GM23338 (cell line): ENCODE data around the gene HMGN1. TPM values are rescaled to one million over a fixed set of nuclear protein-coding genes. Genes with fewer than 3 reads are reported as not detected.

ENCODE experiments used
- ATAC-seq: fragments of 200-7000 bp; cut with Tn5 transposase; 3 replicates; pipeline ENCODE4 v1.9.1; 2020
- DNase-seq: peaks from one replicate; pipeline ENCODE4 v3.0.0-alpha.2; 2015; ENCODE audit warnings: low spot score
- H2AFZ ChIP-seq: fragments of 200-600 bp; sonication (generic); 2 replicates; pipeline ENCODE4 v1.8.0; 2016; ENCODE audit warnings: antibody characterized with exemption, mild to moderate bottlenecking, moderate library complexity
- H3F3A ChIP-seq: fragments of 200-600 bp; sonication (generic); replicated peaks from 2 replicates; pipeline ENCODE4 v1.8.0; 2017; ENCODE audit warnings: antibody characterized with exemption, mixed run types, low read depth
- H3K27ac ChIP-seq: fragments of 200-600 bp; sonication (generic); 2 replicates; pipeline ENCODE4 v1.6.1; 2016; ENCODE audit warnings: low read depth
- H3K27me3 ChIP-seq: fragments of 200-600 bp; sonication (generic); 2 replicates; pipeline ENCODE4 v1.8.0; 2016; ENCODE audit warnings: mild to moderate bottlenecking, mixed run types, moderate library complexity; ENCODE audit not compliant: insufficient read depth
- H3K36me3 ChIP-seq: fragments of 200-600 bp; sonication (generic); 2 replicates; pipeline ENCODE4 v1.8.0; 2016; ENCODE audit warnings: mild to moderate bottlenecking; ENCODE audit not compliant: insufficient read depth
- H3K4me1 ChIP-seq: fragments of 200-600 bp; sonication (generic); 2 replicates; pipeline ENCODE4 v1.8.0; 2016; ENCODE audit warnings: mild to moderate bottlenecking, moderate library complexity; ENCODE audit not compliant: insufficient read depth
- H3K4me2 ChIP-seq: fragments of 200-600 bp; sonication (generic); 2 replicates; pipeline ENCODE4 v1.7.1; 2017; ENCODE audit warnings: mixed run types
- H3K4me3 ChIP-seq: fragments of 200-600 bp; sonication (generic); 2 replicates; pipeline ENCODE4 v1.6.1; 2016; ENCODE audit warnings: mixed run types
- H3K79me2 ChIP-seq: fragments of 200-600 bp; sonication (generic); replicated peaks from 2 replicates; pipeline ENCODE4 v1.8.0; 2017; ENCODE audit warnings: mild to moderate bottlenecking; ENCODE audit not compliant: insufficient read depth
- H3K9me2 ChIP-seq: fragments of 200-600 bp; sonication (generic); 2 replicates; pipeline ENCODE4 v1.8.0; 2017; ENCODE audit not compliant: insufficient read depth
- H4K20me1 ChIP-seq: fragments of 200-600 bp; sonication (generic); replicated peaks from 2 replicates; pipeline ENCODE4 v1.8.0; 2017; ENCODE audit warnings: mild to moderate bottlenecking; ENCODE audit not compliant: insufficient read depth
- H3K27ac Mint-ChIP-seq: 2 replicates; pipeline ENCODE4 v1.8.0; 2020; ENCODE audit warnings: inconsistent platforms, mild to moderate bottlenecking, moderate library complexity, mixed read lengths
- H3K27me3 Mint-ChIP-seq: 3 replicates; pipeline ENCODE4 v1.8.0; 2022; ENCODE audit warnings: low read depth, mild to moderate bottlenecking, moderate library complexity, mixed read lengths, inconsistent platforms; ENCODE audit not compliant: insufficient read depth, poor library complexity
- H3K36me3 Mint-ChIP-seq: 3 replicates; pipeline ENCODE4 v1.8.0; 2021; ENCODE audit warnings: low read depth, mild to moderate bottlenecking, inconsistent platforms, moderate library complexity, mixed read lengths
- H3K4me1 Mint-ChIP-seq: 3 replicates; pipeline ENCODE4 v1.8.0; 2020; ENCODE audit warnings: mild to moderate bottlenecking, inconsistent platforms, mixed read lengths
- H3K4me3 Mint-ChIP-seq: 3 replicates; pipeline ENCODE4 v1.8.0; 2021; ENCODE audit warnings: moderate library complexity, mild to moderate bottlenecking, inconsistent platforms, mixed read lengths
- H3K9me3 Mint-ChIP-seq: 3 replicates; pipeline ENCODE4 v1.8.0; 2020; ENCODE audit warnings: moderate library complexity, mild to moderate bottlenecking, inconsistent platforms, mixed read lengths
- CREB1 ChIP-seq: fragments of 250-450 bp; sonication (Bioruptor Pico); IDR thresholded peaks from 2 replicates; pipeline ENCODE4 v1.5.0; 2020; ENCODE audit warnings: low read depth, mild to moderate bottlenecking, moderate library complexity
- ETS1 ChIP-seq: IDR thresholded peaks from 2 replicates; pipeline ENCODE4 v1.6.1; 2016; ENCODE audit warnings: antibody characterized with exemption
- EZH2 ChIP-seq: fragments of 200-600 bp; sonication (generic); IDR thresholded peaks from one replicate; pipeline ENCODE4 v1.8.0; 2017; ENCODE audit warnings: antibody characterized with exemption, mild to moderate bottlenecking, low read depth; ENCODE audit not compliant: unreplicated experiment
- EZH2phosphoT487 ChIP-seq: fragments of 200-600 bp; sonication (generic); IDR thresholded peaks from one replicate; pipeline ENCODE4 v1.8.1; 2018; ENCODE audit warnings: antibody characterized with exemption; ENCODE audit not compliant: unreplicated experiment
- REST ChIP-seq: IDR thresholded peaks from one replicate; pipeline ENCODE4 v1.6.1; 2018; ENCODE audit warnings: antibody characterized with exemption; ENCODE audit not compliant: unreplicated experiment
- ZNF114 ChIP-seq: fragments of 250-450 bp; sonication (Bioruptor Pico); IDR thresholded peaks from 2 replicates; pipeline ENCODE4 v1.5.0; 2020; ENCODE audit warnings: mild to moderate bottlenecking, moderate library complexity
- ZNF331 ChIP-seq: fragments of 250-450 bp; sonication (Bioruptor Pico); IDR thresholded peaks from 2 replicates; pipeline ENCODE4 v1.5.0; 2020; ENCODE audit warnings: low read depth, mild to moderate bottlenecking, moderate library complexity
- ZNF462 ChIP-seq: fragments of 250-450 bp; sonication (Bioruptor Pico); IDR thresholded peaks from 2 replicates; pipeline ENCODE4 v1.5.0; 2020; ENCODE audit warnings: mild to moderate bottlenecking, moderate library complexity
- polyA plus RNA-seq: library from polyadenylated mRNA; unstranded; fragments of >200 nt; fragmentation: Nextera tagmentation; extraction: Ambion mirVana; gene quantifications from 2 replicates; pipeline ENCODE4 v1.2.1, GENCODE V29; 2016
- total RNA-seq: library from RNA; depleted of rRNA; stranded (reverse); fragments of >200 nt; shearing (Covaris generic); gene quantifications from 2 replicates; pipeline ENCODE4 v1.2.3, GENCODE V29; 2014

Gene HMGN1
- total and polyA plus RNA-seq, 2 experiments from 2014 or later = 403 to 889 TPM

- Mint-ChIP-seq H3K4me1 (no peaks in the 10 kb centered on the region; the same call in 2 of the 3 replicates), H3K9me3 (no peaks in the 10 kb centered on the region), H3K27me3 (peaks cover 8% of the 10 kb centered on the region), H3K36me3 (no peaks in the 10 kb centered on the region), H3K27ac (no peak overlapping the region), H3K4me3 (no peak overlapping the region)
- no peak for ATAC-seq
- TF ChIP-seq CREB1 (no peak), ETS1 (no peak), REST (no peak), EZH2 (no peak), ZNF331 (CRISPR knock-in tag) (no peak), ZNF114 (CRISPR knock-in tag) (no peak), EZH2phosphoT487 (no peak), ZNF462 (no peak)
- no peaks in the 10 kb centered on the region for H3K79me2 ChIP-seq
- no peaks in the 10 kb centered on the region for H4K20me1 ChIP-seq
- H3K27me3 ChIP-seq = no peaks in the 10 kb centered on the region
- no peak overlapping the region for H3K4me2 ChIP-seq
- H2AFZ ChIP-seq = no peak overlapping the region
- H3K4me1 ChIP-seq = no peaks in the 10 kb centered on the region
- H3K36me3 ChIP-seq = no peaks in the 10 kb centered on the region
- DNase-seq = no peak
- no peak overlapping the region for H3K27ac ChIP-seq
- H3K9me2 ChIP-seq = no peaks in the 10 kb centered on the region
- H3F3A ChIP-seq = peaks cover 4% of the 10 kb centered on the region; the same call in 1 of the 2 replicates
- H3K4me3 ChIP-seq = no peak overlapping the region
These were observed 17.7 kb upstream of the HMGN1 start for GRCh38 chr21:39366563-39366962.
